NCI-H774 (cell line): ENCODE measurements around the gene MLLT10.

Source experiments
- DNase-seq: peaks from one replicate; lab custom pipeline; 2025; lab: John Stamatoyannopoulos, UW

Gene MLLT10

GRCh38 chr10:21501731-21502347, 32.2 kb upstream of the MLLT10 start:
- DNase-seq, result no peak

- no peak for DNase-seq
These were observed 31.7 kb upstream of the MLLT10 start for GRCh38 chr10:21502348-21502740.

GRCh38 chr10:21503542-21503941, 30.5 kb upstream of the MLLT10 start:
- no peak for DNase-seq

- DNase-seq, result no peak
These were observed 28.2 kb upstream of the MLLT10 start for GRCh38 chr10:21505711-21506278.

GRCh38 chr10:21506351-21506750, 27.7 kb upstream of the MLLT10 start:
- no peak for DNase-seq

GRCh38 chr10:21507150-21507549, 26.9 kb upstream of the MLLT10 start:
- DNase-seq, result no peak

GRCh38 chr10:21508706-21509331, 25.2 kb upstream of the MLLT10 start:
- no peak for DNase-seq

- DNase-seq, result no peak
These were observed 24.4 kb upstream of the MLLT10 start for GRCh38 chr10:21509341-21510240.

- DNase-seq, result no peak
These were observed 23.6 kb upstream of the MLLT10 start for GRCh38 chr10:21510241-21511094.

- no peak for DNase-seq
These were observed 22.9 kb upstream of the MLLT10 start for GRCh38 chr10:21511095-21511570.

- no peak for DNase-seq
These were observed 22.0 kb upstream of the MLLT10 start for GRCh38 chr10:21511946-21512572.

GRCh38 chr10:21512573-21513404, 21.2 kb upstream of the MLLT10 start:
- DNase-seq, result no peak

GRCh38 chr10:21513405-21513788, 20.6 kb upstream of the MLLT10 start:
- no peak for DNase-seq

- DNase-seq, result no peak
These were observed 19.8 kb upstream of the MLLT10 start for GRCh38 chr10:21514129-21514817.

- DNase-seq, result no peak
These were observed 19.1 kb upstream of the MLLT10 start for GRCh38 chr10:21514818-21515351.

- DNase-seq, result no peak
These were observed 18.4 kb upstream of the MLLT10 start for GRCh38 chr10:21515361-21516241.

- peak; percentile 30 for DNase-seq
These were observed 17.5 kb upstream of the MLLT10 start for GRCh38 chr10:21516242-21517131.
